HG03457 (cell line): Measurements from ENCODE around the gene RNF13.
"Not testable (repeated sequence)": the region's sequence is repeated elsewhere in the genome, so short reads cannot be mapped to it uniquely, and the experiment has no call there.

Experiments
- ATAC-seq: cut with Tn5 transposase; IDR thresholded peaks from one replicate; pipeline ENCODE4 v1.9.1; 2021; ENCODE audit warnings: moderate number of reproducible peaks; ENCODE audit not compliant: unreplicated experiment

RNF13 gene

GRCh38 chr3:149894205-149894604, 81.2 kb downstream of the RNF13 start:
- ATAC-seq = no peak

- ATAC-seq = no peak
Observed at GRCh38 chr3:149895339-149895738, 82.3 kb downstream of the RNF13 start.

- ATAC-seq = no peak
Observed at GRCh38 chr3:149895769-149896168, 82.8 kb downstream of the RNF13 start.

- no peak for ATAC-seq
Observed at GRCh38 chr3:149898771-149899170, 85.8 kb downstream of the RNF13 start.

- ATAC-seq = no peak
Observed at GRCh38 chr3:149900322-149900721, 87.3 kb downstream of the RNF13 start.

- no peak for ATAC-seq
Observed at GRCh38 chr3:149901770-149902169, 88.8 kb downstream of the RNF13 start.

- no peak for ATAC-seq
Observed at GRCh38 chr3:149902498-149903139, 89.6 kb downstream of the RNF13 start.

- no peak for ATAC-seq
Observed at GRCh38 chr3:149906036-149906435, 93.0 kb downstream of the RNF13 start.

GRCh38 chr3:149908424-149908957, 95.5 kb downstream of the RNF13 start:
- no peak for ATAC-seq

- ATAC-seq = no peak
Observed at GRCh38 chr3:149909923-149910322, 96.9 kb downstream of the RNF13 start.

GRCh38 chr3:149917124-149917667, 104.2 kb downstream of the RNF13 start:
- ATAC-seq = no peak

- ATAC-seq = no peak
Observed at GRCh38 chr3:149919509-149919908, 106.5 kb downstream of the RNF13 start.

- no peak for ATAC-seq
Observed at GRCh38 chr3:149920119-149920518, 107.1 kb downstream of the RNF13 start.

GRCh38 chr3:149933008-149933407, 120.0 kb downstream of the RNF13 start:
- ATAC-seq = no peak

GRCh38 chr3:149933858-149934257, 120.8 kb downstream of the RNF13 start:
- no peak for ATAC-seq

- ATAC-seq = no peak
Observed at GRCh38 chr3:149934524-149934923, 121.5 kb downstream of the RNF13 start.

- ATAC-seq = no peak
Observed at GRCh38 chr3:149936812-149937230, 123.8 kb downstream of the RNF13 start.

GRCh38 chr3:149938392-149939055, 125.5 kb downstream of the RNF13 start:
- not testable (repeated sequence) for ATAC-seq

GRCh38 chr3:149941186-149941585, 128.2 kb downstream of the RNF13 start:
- no peak for ATAC-seq

GRCh38 chr3:149941946-149942345, 128.9 kb downstream of the RNF13 start:
- no peak for ATAC-seq

GRCh38 chr3:149942409-149942808, 129.4 kb downstream of the RNF13 start:
- no peak for ATAC-seq

- ATAC-seq = not testable (repeated sequence)
Observed at GRCh38 chr3:149943966-149944365, 131.0 kb downstream of the RNF13 start.
